GM12878 (cell line): ENCODE data around the gene ADSS1.

Source experiments
- EED ChIP-seq: sonication (generic); IDR thresholded peaks from 2 replicates; pipeline ENCODE4 v1.6.1; 2016; ENCODE audit warnings: antibody characterized with exemption, low read depth
- EZH2 ChIP-seq: IDR thresholded peaks from 2 replicates; pipeline ENCODE4 v1.6.1; 2012; ENCODE audit warnings: low read depth, mild to moderate bottlenecking, control low read depth, inconsistent platforms, low read length, borderline replicate concordance; ENCODE audit not compliant: control insufficient read depth
- GABPA ChIP-seq: IDR thresholded peaks from 2 replicates; pipeline ENCODE4 v1.6.1; 2014; ENCODE audit warnings: antibody characterized with exemption, low read depth, mild to moderate bottlenecking, inconsistent platforms
- PAX8 ChIP-seq: fragments of 450-650 bp; IDR thresholded peaks from 2 replicates; pipeline ENCODE4 v1.6.1; 2017; ENCODE audit warnings: mild to moderate bottlenecking, moderate library complexity
- POLR2A ChIP-seq: IDR thresholded peaks from 2 replicates; pipeline ENCODE4 v1.6.1; 2011; ENCODE audit warnings: low read depth, mild to moderate bottlenecking, low read length
- POLR2AphosphoS5 ChIP-seq: IDR thresholded peaks from 2 replicates; pipeline ENCODE4 v1.6.1; 2011; ENCODE audit warnings: mild to moderate bottlenecking, low read length, inconsistent platforms
- RCOR1 ChIP-seq: conservative IDR thresholded peaks from 2 replicates; pipeline ENCODE4 v1.6.1; 2012; ENCODE audit warnings: low read depth, low read length, improper control_type of control experiment
- SMAD1 ChIP-seq: fragments of 450-650 bp; IDR thresholded peaks from 2 replicates; pipeline ENCODE4 v1.6.1; 2018; ENCODE audit warnings: mild to moderate bottlenecking, low read depth; ENCODE audit not compliant: partially characterized antibody
- SPI1 ChIP-seq: IDR thresholded peaks from 2 replicates; pipeline ENCODE4 v1.6.1; 2011; ENCODE audit warnings: low read depth, mild to moderate bottlenecking, low read length, moderate library complexity, borderline replicate concordance; ENCODE audit not compliant: insufficient read depth
- YY1 ChIP-seq: IDR thresholded peaks from 2 replicates; pipeline ENCODE4 v1.6.1; 2011; ENCODE audit warnings: low read depth, mild to moderate bottlenecking, low read length
- TF ChIP-seq, protein P1 (sequence below), 3 experiments: IDR thresholded peaks in 2 of 3; conservative IDR thresholded peaks in 1 of 3; 2 replicates each; pipeline ENCODE4 v1.5.1; 2011; ENCODE audit warnings: low read depth in 3 of 3, low read length in 3 of 3, mild to moderate bottlenecking in 3 of 3, control low read depth in 2 of 3, moderate library complexity in 2 of 3, inconsistent platforms in 1 of 3, mixed read lengths in 1 of 3; ENCODE audit not compliant: control insufficient read depth in 2 of 3, insufficient read depth in 1 of 3; ENCODE audit errors: extremely low read depth in 1 of 3

DNA sequence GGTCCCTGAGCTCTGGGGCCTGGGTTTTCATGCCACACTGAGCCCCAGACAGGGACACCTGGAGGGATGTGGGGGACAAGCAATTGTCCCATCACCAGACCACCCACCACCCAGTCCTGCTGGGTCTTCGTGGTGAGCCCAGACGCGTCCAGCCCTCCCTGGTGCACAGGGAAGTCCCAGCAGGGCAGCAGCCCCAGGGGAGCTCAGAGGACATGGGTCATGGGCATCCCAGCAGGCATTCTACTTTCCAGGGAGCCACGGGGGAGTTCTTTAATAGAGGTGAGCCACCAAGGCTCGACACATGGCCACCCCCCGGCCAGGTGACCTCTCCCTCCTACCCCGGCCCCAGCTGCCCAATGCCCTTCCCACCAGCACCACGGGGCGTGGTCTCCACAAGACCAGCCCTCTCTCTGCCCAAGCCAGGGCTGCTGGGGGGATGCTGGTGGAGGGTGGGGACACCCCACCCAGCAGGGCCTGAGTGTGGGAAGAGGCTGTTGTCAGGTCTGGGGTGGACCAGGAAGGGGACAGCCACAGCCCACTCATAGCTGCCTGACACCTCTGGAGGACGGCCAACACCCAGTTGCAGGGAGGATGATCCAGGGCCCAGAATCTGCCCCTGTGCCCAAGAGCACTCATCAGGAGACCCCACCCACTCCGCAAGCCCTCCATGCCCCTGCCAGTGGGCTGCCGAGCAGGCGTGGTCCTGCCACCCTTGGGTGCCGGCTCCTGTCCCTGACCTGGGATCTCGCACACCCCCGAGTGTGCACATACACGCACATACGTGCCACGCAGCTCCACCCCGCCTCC is 57.4 kb downstream of the ADSS1 start:
- TF ChIP-seq POLR2A (no peak), RCOR1 (no peak), POLR2AphosphoS5 (no peak), SMAD1 (no peak), SPI1 (no peak), PAX8 (no peak), EED (no peak), GABPA (no peak), YY1 (no peak), EZH2 (no peak)
- TF ChIP-seq, protein P1, sequence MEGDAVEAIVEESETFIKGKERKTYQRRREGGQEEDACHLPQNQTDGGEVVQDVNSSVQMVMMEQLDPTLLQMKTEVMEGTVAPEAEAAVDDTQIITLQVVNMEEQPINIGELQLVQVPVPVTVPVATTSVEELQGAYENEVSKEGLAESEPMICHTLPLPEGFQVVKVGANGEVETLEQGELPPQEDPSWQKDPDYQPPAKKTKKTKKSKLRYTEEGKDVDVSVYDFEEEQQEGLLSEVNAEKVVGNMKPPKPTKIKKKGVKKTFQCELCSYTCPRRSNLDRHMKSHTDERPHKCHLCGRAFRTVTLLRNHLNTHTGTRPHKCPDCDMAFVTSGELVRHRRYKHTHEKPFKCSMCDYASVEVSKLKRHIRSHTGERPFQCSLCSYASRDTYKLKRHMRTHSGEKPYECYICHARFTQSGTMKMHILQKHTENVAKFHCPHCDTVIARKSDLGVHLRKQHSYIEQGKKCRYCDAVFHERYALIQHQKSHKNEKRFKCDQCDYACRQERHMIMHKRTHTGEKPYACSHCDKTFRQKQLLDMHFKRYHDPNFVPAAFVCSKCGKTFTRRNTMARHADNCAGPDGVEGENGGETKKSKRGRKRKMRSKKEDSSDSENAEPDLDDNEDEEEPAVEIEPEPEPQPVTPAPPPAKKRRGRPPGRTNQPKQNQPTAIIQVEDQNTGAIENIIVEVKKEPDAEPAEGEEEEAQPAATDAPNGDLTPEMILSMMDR (IDR thresholded peaks at IDR 0.05 in 2 of 3, conservative IDR thresholded peaks at IDR 0.05 in 1 of 3; ENCODE audit: control insufficient read depth in 2 of 3, extremely low read depth in 1 of 3, insufficient read depth in 1 of 3, low read depth in 3 of 3, low read length in 3 of 3) = no peak
